ENCODE results near the gene SPC24.

Gene SPC24, protein sequence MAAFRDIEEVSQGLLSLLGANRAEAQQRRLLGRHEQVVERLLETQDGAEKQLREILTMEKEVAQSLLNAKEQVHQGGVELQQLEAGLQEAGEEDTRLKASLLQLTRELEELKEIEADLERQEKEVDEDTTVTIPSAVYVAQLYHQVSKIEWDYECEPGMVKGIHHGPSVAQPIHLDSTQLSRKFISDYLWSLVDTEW

DNA sequence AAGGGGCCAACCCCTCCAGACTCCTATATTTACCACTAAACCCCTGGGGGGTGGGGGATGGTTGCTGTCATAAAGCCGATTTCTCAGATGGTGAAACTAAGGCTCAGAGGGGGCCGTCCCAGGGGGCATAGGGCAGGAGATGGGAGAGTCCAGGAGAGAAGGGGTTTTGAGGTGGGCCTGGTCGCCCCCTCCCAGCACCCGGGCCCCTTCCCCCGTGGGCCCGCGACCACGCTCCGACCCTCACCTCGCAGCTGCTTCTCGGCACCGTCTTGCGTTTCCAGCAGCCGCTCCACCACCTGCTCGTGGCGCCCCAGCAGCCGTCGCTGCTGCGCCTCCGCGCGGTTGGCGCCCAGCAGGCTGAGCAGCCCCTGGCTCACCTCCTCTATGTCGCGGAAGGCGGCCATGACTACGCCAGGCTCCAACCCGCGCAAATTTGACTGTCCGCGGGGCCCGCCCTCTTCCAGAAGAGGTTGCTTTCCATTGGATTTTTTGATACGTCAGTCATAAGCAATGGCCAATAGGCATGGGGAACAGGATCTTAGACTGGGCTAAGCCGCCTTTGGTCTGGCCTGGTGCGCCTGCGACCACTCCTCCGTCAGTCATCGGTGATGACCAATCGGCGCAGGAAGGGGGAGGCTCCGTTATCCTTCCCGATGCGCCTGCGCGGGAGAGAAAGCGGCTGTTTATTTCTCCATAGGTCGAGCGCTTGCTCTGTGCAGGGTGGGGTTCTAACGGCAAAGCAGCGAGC is at the start of gene SPC24:
Gene SPC24, minus strand, starts transcription at position 410 of the 748 bp plus-strand sequence. Its CDS starts 6 bp downstream, at position 404.
- peak within 1 kb of the TSS; percentile 80 for H3K4me3 ChIP-seq (ENCODE audit: low read depth, low read length)
- peak; percentile 95 for DNase-seq (ENCODE audit: low read depth)

DNA sequence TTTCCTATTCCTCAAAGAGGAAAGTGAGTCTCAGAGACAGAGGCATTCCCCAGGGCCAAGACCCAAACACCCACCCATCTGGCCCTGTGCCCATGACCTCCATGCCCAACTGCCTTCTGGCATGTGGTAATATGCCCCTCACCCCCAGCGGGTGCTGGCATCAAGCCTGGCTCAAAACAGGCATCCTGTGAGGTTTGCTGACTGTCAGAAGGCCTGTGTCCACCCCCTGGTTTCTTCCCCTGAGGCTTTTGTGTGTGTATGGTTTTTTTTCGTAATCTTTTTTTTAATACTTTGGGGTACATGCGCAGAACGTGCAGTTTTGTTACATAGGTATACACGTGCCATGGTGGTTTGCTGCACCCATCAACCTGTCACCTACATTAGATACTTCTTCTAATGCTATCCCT is 49.4 kb upstream of the SPC24 start:
- H3K4me3 ChIP-seq (ENCODE audit: low read depth, low read length): no peak overlapping the region
- DNase-seq (ENCODE audit: low read depth): no peak

DNA sequence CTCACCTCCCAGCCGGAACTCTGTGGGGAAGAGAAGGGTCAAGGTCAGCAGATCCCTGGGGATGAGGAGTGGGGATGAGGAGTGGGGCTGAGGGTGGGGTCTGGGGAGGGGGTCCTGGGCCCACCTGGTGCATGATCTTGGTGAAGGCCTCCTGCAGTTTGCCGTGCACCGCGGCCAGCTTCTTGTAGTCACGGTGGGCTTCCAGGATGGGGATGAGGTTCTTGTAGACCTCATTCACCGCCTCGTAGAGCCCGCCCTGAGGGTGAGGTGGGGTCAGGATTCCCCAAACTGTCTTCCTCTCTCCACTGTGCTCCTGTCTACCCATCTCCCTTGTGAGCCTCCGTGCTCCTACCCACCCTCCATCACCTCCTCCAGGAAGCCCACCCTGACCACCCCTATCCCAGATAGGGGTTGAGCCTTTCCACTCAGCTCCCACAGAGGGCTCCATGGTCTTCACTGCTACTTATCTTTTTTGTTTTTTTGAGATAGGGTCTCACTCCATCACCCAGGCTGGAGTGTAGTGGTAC is 48.6 kb upstream of the SPC24 start:
- DNase-seq (ENCODE audit: low read depth): no peak
- H3K4me3 ChIP-seq (ENCODE audit: low read depth, low read length): no peak overlapping the region

DNA sequence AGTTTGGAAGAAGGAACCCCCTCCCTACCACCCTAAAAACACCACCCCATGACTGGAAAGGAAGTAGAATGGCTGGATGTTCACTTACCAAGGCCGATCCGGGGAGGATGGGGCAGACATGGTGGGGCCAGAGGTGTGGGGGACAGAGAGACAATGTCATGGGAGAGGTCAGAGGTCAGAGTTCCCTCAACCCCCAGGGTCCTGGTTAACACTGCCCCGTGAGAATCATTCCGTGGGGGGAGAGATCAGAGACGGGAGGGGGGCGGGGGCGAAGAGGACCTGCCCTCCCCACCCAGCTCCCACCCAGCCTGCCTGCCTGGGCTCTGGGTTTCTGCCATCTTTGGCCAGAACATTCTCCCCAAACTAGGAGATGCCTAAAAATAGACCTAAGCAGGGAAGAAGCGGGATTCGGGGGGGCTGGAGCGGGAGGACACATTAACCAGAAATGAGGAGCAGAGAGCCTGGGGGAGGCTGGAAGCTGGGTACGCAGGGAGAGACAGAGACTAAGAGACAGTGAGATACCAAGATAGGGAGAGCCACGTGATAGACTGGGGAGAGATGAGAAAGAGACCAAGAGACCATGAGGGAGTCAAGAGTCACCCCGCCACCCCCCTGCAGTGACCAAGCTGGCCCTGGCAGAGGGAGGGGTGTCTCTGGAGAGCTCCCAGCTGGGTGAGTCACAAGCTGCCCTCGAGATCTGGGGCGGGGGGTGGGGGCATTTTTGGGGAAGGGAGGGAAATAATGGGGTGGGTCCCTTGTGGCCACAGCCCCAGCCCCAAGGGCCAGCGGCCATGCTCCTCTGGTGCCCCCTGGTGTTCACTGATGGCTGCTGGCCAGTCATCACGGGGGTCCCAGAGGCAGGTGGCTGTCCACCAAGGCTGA is 47.9 kb upstream of the SPC24 start:
- peak; percentile 35 for DNase-seq (ENCODE audit: low read depth)
- no peak overlapping the region for H3K4me3 ChIP-seq (ENCODE audit: low read depth, low read length)

DNA sequence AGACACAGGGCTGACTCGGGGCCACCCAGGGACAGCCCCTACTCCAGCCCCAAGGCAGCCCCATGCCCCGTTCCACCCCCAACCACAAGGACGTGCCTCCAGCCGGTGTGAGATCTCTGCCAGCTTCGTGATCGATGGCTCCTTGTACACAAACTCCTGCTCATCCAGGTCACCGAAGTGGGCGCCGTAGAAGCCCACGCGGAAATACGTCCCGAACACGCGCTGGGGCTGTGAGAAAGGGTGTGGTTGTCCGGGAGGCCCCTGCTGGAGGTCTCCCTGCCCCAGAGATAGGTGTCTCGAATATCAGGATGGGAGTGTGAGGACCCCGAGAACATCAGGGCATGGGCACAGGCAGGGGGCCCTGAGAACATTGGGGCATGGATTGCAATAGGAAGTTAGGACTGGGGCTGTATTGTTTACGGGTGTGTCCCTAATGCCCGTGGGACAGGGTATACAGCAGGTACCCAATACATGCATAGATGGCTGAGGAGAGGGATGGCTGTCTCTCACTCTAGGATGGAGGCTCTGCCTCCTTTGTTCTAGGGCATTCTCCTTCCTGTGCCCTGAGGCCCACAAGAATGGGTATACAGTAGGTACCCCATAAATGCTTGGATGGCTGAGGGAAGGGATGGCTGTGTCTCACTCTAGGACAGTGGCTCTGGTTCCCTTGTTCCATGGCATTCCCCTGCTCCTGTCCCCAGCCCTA is 47.1 kb upstream of the SPC24 start:
- no peak for DNase-seq (ENCODE audit: low read depth)
- H3K4me3 ChIP-seq (ENCODE audit: low read depth, low read length): no peak overlapping the region

DNA sequence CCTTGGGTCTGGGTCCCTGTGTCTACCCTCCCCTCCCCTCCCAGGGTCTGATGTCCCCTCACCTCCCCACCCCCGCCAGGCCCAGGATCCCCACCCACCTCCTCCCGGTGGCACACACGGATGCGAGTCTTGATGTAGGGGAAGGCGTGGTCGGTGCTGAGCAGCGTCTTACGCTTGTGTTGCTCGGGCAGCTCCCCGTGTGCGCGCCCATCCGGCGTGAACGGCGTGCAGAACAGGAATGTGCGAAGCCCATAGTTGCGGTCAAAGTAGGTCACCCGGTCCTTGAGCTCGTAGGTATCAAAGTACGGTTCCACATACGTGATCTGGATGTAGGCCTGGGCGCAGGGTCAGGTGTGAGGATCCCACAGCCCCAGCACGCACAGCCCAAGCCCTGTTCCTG is 46.2 kb upstream of the SPC24 start:
- H3K4me3 ChIP-seq (ENCODE audit: low read depth, low read length): no peak overlapping the region
- no peak for DNase-seq (ENCODE audit: low read depth)

DNA sequence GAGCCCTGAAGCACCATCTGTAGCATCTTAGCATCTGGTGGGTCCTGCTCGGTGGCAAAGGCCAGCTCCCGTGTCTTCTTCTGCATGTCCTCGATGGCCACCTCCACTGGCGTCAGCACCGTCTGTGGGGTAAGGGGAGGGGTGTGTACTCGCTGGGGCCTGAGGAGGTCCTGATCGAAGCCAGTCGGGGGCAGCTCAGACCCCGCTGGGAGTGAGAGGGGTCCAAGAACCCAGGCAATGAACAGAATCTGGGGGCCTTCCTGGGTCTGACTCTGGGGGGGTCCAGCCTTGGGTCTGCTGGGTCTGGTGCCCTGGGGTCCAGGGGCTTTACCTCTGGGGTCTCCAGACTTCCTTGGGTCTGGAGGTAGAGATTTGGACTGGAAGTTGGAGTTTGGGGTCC is 45.3 kb upstream of the SPC24 start:
- H3K4me3 ChIP-seq (ENCODE audit: low read depth, low read length): no peak overlapping the region
- no peak for DNase-seq (ENCODE audit: low read depth)

DNA sequence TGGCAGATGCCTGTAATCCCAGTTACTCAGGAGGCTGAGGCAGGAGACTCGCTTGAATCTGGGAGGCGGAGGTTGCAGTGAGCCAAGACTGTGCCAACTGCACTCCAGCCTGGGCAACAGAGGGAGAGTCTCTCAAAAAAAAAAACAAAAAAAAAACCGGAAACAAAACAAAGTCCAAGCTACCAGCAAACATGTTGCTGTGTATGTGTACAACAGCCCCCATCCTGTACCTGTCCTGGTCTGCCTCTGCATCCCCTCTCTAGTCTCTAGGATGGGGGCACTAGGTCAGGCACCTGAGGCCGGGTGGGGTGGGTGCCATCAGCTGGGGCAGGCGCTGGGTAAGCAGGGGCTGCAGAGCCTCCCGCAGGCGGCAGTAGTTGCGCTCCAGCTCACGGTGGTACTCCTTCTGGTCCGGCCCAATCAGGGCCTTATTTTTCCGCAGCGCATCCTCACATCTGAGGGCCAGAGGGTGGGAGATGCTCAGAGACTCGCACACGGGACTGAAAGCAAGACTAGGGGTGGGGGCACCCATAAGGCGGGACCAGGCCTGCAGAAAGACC is 44.5 kb upstream of the SPC24 start:
- no peak overlapping the region for H3K4me3 ChIP-seq (ENCODE audit: low read depth, low read length)
- no peak for DNase-seq (ENCODE audit: low read depth)

DNA sequence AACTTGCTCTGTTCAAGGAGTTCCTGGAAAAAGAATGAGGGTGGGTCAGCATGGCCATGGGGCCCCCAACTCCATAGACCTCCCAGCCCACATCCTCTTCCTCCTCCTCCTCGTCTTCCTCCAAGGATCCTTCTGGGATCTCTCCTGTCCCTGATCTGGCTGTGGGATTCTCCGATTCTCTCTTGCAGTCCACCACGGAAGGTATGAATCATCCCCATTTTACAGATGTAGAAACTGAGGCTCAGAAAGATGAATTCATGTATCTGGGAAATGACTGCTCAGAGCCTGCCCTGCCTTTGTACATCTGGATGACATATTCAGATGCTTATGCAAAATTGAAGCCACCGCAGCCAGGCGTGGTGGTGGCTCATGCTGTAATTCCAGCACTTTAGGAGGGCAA is 43.9 kb upstream of the SPC24 start:
- no peak overlapping the region for H3K4me3 ChIP-seq (ENCODE audit: low read depth, low read length)
- DNase-seq (ENCODE audit: low read depth): no peak

DNA sequence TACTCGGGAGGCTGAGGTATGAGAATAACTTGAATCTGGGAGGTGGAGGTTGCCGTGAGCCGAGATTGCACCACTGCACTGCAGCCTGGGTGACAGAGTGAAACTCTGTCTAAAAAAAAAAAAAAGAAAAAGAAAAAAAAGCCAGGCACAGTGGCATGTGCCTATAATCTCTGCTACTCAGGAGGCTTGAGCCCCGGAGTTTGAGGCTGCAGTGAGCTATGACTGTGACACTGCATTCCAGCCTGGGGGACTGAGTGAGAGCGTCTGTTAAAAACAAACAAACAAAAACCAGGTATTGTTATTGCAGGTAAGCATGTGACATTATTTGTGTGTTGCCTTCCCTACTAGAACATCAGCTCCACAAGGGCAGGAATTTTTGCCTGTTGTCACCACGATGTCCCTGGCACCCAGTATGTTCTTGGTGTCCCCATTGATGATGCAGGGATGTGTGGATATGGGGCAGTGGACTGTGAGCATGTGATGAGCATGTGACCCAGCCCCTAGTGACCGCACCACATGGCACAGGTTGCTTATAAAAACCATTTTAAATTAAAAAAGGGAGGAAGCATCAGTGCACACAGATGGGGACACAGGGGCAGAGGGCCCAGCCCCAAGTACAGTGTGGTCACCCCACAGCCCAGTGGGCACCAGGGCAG is 43.3 kb upstream of the SPC24 start:
- no peak for DNase-seq (ENCODE audit: low read depth)
- no peak overlapping the region for H3K4me3 ChIP-seq (ENCODE audit: low read depth, low read length)

DNA sequence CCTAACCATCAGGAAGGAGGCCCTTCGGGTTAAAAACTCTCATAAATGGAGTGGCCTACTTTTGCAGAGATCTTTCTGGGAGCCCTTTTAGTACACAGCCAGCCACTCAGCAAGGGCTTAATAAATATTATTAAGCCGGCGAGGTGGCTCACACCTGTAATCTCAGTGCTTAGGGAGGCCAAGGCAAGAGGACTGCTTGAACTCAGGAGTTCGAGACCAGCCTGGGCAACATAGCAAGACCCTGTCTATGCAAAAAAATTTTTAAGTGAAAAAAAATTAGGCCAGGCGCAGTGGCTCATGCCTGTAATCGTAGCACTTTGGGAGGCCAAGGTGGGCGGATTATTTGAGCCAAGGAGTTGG is 42.6 kb upstream of the SPC24 start:
- peak overlapping the region; percentile 91 for H3K4me3 ChIP-seq (ENCODE audit: low read depth, low read length)
- DNase-seq (ENCODE audit: low read depth): no peak

DNA sequence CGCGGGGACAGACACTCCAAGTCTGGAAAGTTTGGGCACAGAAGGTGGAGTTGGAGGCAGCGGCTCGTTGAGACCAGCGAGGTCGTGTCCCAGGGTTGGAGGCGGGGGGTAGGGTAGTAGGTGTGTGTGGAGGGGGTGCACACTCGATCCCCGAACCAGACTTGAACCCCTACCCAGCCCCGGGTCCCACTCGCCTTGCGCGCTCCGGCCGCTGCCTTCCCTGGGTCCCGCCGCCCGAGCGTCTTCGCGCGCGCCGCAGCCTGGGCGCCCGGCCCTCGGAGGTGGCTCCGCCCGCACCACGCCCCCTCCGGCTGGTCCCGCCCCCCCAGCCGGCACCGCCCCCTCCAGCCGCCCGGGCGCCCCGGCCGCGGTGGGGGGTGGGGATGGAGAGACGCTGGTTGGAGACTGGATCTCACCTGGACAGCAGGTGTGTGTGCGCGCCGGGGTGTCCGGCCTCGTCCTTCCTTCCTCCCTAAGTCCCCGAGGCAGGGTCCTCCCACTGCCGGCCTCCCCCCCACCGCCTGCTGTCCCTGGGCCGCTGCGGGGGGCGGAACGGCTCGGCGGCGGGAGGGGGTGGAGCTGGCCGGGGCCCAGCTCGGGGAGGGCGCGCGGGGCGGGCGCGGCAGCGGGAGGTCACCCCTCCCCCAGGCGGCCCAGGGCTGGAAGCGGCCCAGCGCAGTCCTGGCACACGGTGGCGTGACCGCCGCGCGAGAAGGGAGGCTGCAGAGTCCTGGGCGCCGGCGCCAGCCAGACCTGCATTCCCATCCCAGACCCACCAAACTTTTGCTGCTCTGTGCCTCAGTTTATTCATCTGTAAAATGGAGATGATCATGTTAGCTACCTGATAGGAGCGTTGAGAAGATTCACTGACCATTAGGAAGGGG is 42.0 kb upstream of the SPC24 start, which contains the start of gene KANK2:
Gene KANK2, minus strand, starts transcription at position 255 of the 884 bp plus-strand sequence. CDS start 3,034 bp downstream, outside the sequence.
- H3K4me3 ChIP-seq (ENCODE audit: low read depth, low read length): peak within 1 kb of the TSS; percentile 91
- DNase-seq (ENCODE audit: low read depth): no peak

DNA sequence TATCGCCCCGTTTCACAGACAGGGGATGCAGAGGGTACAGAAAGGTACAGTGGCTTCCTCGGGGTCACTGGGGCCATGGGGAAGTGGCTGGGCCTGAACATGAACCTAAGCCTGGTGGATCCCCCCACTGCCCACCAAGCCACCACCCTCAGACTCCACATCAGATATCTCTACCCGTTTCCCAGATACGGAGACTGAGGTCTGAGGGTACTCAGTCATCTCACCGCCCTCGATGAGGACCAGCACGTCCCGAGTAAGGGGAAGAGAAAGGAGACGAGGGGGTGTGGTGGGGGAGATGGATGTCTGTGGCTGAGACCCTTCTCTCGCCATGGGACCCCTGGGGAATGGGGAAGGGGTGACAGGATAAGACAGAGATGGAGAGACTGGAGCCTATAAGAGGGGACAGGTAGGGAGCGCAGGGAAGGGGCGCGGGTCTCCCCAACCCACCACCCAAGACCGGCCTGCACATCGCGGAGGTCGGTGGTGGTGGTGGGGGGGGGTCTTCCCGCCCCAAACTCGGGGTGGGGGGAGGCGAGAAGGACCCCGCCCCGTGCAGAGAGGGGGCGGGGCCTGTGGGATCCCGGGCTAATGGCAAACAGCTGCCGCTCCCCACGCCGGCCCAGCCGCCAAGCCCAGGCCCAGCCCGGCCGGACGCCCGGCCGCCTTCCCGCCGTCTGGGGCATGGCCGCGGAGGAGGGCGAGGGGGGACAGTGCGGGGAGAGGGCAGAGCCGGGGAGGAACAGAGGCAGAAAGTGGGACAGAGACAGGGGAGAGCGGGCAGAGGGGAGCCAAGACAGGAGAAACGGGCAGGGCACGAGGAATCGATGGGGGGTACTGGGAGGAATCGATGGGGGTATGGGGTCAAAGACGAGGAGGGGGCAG is 41.1 kb upstream of the SPC24 start:
- H3K4me3 ChIP-seq (ENCODE audit: low read depth, low read length): peak overlapping the region; percentile 91
- no peak for DNase-seq (ENCODE audit: low read depth)

DNA sequence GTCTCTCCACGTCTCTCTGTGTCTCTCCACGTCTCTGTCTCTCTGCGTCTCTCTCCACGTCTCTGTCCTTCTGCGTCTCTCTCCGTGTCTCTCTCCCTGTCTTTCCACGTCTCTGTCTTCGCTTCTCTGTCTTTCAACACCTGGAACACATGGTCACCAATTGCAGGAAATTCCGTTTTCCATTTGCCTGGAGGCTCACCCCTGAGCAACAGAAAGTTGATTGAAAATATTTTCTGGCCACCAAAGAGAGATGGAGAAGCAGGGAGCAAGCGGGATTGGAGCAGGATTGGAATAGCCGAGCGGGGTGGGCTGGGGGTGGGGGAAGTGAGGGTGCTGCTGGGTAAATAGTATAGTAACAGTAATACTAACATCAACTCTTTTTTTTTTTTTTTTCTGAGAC is 40.1 kb upstream of the SPC24 start:
- H3K4me3 ChIP-seq (ENCODE audit: low read depth, low read length): peak overlapping the region; percentile 91
- DNase-seq (ENCODE audit: low read depth): no peak

DNA sequence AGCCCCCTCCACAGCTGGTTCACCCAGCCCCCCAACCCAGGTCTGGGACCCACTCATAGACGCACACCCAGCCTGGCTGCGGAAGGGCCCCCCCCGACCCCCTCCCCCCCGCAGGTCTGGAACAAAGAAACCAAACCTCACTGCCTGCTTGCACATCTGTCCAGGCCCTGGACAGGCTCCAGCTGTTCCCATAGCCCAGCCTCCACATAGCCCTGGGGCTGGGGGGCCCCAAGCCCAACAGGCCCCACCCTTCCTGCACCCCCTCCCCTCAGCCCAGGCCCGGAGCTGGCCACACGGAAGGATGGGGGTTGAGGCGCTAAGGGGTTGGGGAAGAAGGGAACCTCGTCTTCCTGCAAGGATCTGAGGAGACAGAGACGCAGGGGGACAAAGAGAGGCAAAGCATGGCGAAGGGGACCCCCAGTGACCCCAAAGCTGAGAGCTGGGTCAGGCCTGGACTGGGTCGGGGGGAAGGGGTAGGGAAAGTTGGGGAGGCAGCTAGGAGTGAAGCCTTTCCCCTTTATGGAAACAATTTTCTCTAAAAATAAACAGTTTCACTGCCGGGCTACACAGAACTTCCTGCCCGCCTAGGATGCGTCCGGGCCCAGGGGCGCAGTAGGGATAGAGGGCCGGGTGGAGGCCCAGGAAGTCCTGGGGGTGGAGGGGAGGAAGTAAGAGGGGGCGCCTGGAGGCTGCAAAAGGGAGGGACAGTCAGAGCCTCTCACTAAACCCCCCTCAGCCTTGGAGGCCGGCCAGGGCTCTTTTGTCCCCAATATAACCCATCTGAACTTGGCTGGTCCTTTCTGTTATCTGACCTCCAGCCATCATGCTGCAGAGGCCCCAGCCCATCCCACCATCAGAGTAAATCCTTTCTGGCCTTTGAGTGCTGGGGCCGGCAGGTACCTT is 39.3 kb upstream of the SPC24 start:
- peak overlapping the region; percentile 91 for H3K4me3 ChIP-seq (ENCODE audit: low read depth, low read length)
- no peak for DNase-seq (ENCODE audit: low read depth)

DNA sequence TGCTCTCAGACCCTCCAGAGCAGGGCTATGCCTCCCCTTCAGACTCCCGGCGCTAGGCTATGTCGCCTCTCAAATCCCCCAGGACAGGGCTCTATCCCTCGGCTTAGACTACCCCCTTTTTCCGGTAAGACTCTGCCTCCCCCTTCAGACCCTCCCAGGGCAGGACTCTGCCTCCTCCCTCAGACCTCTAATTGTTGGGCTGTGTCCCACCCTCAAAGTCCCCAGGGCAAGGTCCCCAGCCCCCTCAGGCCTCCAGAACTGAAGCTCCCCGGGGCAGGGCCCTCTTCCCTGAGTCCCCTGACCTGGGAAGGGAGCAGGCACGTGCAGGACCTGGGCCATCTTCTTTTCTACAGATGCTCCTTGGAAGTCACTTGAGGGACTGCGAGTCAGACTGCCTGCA is 38.6 kb upstream of the SPC24 start:
- peak overlapping the region; percentile 91 for H3K4me3 ChIP-seq (ENCODE audit: low read depth, low read length)
- no peak for DNase-seq (ENCODE audit: low read depth)

Measured in skeletal muscle cell (primary cell).